ENCODE data around the gene RAB8A. TPM values are rescaled to one million over a fixed set of nuclear protein-coding genes. Genes with fewer than 3 reads are reported as not detected.
"Not testable (repeated sequence)": the region's sequence is repeated elsewhere in the genome, so short reads cannot be mapped to it uniquely, and the experiment has no call there.

The RAB8A gene
- total and polyA plus RNA-seq, 8 donors = 12.0 to 40.8 (median 23.1) TPM

- DNase-seq (peak in 1 of 6 donors; percentile 4), FAIRE-seq (no peak), ATAC-seq (no peak)
- no peak for TF ChIP-seq CTCF (IDR thresholded peaks at IDR 0.05)
- Histone ChIP-seq H3K4me3 (no peak overlapping the region), H3K27ac (no peak overlapping the region), H3K4me1 (peaks cover 9 to 20% (median 11%) of the 10 kb centered on the region in 3 donors), H3K27me3 (no peaks in the 10 kb centered on the region), H3K9me3 (no peaks in the 10 kb centered on the region), H3K36me3 (peaks cover 0 to 8% (median under 1%) of the 10 kb centered on the region in 3 donors)
- intact Hi-C loops (cut with DNase I) = no loop called here
- 88 to 96% methylated on average over 3 of the region's 3 CpGs for WGBS, 2 donors
Measured at GRCh38 chr19:16113727-16114126, 2.0 kb downstream of the RAB8A start.

GRCh38 chr19:16115301-16116039, 3.8 kb downstream of the RAB8A start:
- DNase-seq = peak in 1 of 6 donors; percentile 26
- peaks cover 0 to 22% (median 3%) of the 10 kb centered on the region in 3 donors for H3K36me3 ChIP-seq
- no peaks in the 10 kb centered on the region for H3K9me3 ChIP-seq
- no peak overlapping the region for H3K27ac ChIP-seq
- ATAC-seq = no peak
- FAIRE-seq = no peak
- no peaks in the 10 kb centered on the region for H3K27me3 ChIP-seq
- 78 to 83% methylated on average over 9 of the region's 9 CpGs for WGBS, 2 donors
- intact Hi-C loops (cut with DNase I) = no loop called here
- peaks cover 9 to 20% (median 11%) of the 10 kb centered on the region in 3 donors for H3K4me1 ChIP-seq
- no peak overlapping the region for H3K4me3 ChIP-seq
- TF ChIP-seq CTCF (IDR thresholded peaks at IDR 0.05) = no peak

GRCh38 chr19:16116067-16116466, 4.4 kb downstream of the RAB8A start:
- peaks cover 5 to 20% (median 11%) of the 10 kb centered on the region in 3 donors for H3K4me1 ChIP-seq
- TF ChIP-seq CTCF (IDR thresholded peaks at IDR 0.05) = no peak
- WGBS, 2 donors = 55 to 61% methylated on average over 4 of the region's 4 CpGs
- H3K27ac ChIP-seq = no peak overlapping the region
- no peaks in the 10 kb centered on the region for H3K27me3 ChIP-seq
- intact Hi-C loops (cut with DNase I) = no loop called here
- no peak for ATAC-seq
- no peak for FAIRE-seq
- DNase-seq = no peak
- H3K36me3 ChIP-seq = peaks cover 0 to 26% (median 3%) of the 10 kb centered on the region in 3 donors
- H3K4me3 ChIP-seq = no peak overlapping the region
- H3K9me3 ChIP-seq = no peaks in the 10 kb centered on the region

GRCh38 chr19:16117594-16118033, 5.9 kb downstream of the RAB8A start:
- no peak for TF ChIP-seq CTCF (IDR thresholded peaks at IDR 0.05)
- ATAC-seq (no peak), FAIRE-seq (no peak), DNase-seq (no peak)
- no peak overlapping the region for H3K4me3 ChIP-seq
- H3K9me3 ChIP-seq = no peaks in the 10 kb centered on the region
- H3K4me1 ChIP-seq = peaks cover under 1 to 15% (median 11%) of the 10 kb centered on the region in 3 donors
- no peaks in the 10 kb centered on the region for H3K27me3 ChIP-seq
- peaks cover 5 to 41% (median 10%) of the 10 kb centered on the region in 3 donors for H3K36me3 ChIP-seq
- no peak overlapping the region for H3K27ac ChIP-seq
- 92 to 93% methylated on average over 11 of the region's 11 CpGs for WGBS, 2 donors
- intact Hi-C loops (cut with DNase I) = no loop called here

- no peaks in the 10 kb centered on the region for H3K9me3 ChIP-seq
- ATAC-seq (peak in 3 of 4 donors; percentile 17 to 77 (median 61)), FAIRE-seq (no peak), DNase-seq (peak in 2 of 6 donors; percentile 31 to 34)
- H3K36me3 ChIP-seq = peaks cover 5 to 51% (median 18%) of the 10 kb centered on the region in 3 donors
- intact Hi-C loops (cut with DNase I) = no loop called here
- H3K27ac ChIP-seq = no peak overlapping the region
- H3K4me1 ChIP-seq = peaks cover 0 to 6% (median 3%) of the 10 kb centered on the region in 3 donors
- no peaks in the 10 kb centered on the region for H3K27me3 ChIP-seq
- no peak overlapping the region for H3K4me3 ChIP-seq
- no peak for TF ChIP-seq CTCF (IDR thresholded peaks at IDR 0.05)
- WGBS, 2 donors = 86 to 90% methylated on average over 12 of the region's 12 CpGs
Measured at GRCh38 chr19:16118489-16119033, 6.9 kb downstream of the RAB8A start.

GRCh38 chr19:16119075-16119857, 7.6 kb downstream of the RAB8A start:
- DNase-seq = peak in 1 of 6 donors; percentile 5
- FAIRE-seq; intact Hi-C loops (cut with DNase I): not testable (repeated sequence)

More at GRCh38 chr19:16119075-16119857, 7.6 kb downstream of the RAB8A start:
- 88 to 89% methylated on average over 19 of the region's 19 CpGs for WGBS, 2 donors
- not testable (repeated sequence) for H3K27me3 ChIP-seq, H3K4me3 ChIP-seq, H3K4me1 ChIP-seq, H3K27ac ChIP-seq, H3K9me3 ChIP-seq
- ATAC-seq = peak in 2 of 4 donors; percentile 42 to 59
- H3K36me3 ChIP-seq = peaks cover 5 to 58% (median 18%) of the 10 kb centered on the region in 3 donors

Measured in pancreas (tissue), 10 donors.